T-helper 2 cell treated with Interferon-gamma antibody and Interleukin-4, amounts not matched to agents 100 ng/mL and 5 ng/mL, for 36 hours (primary cell): Measurements from ENCODE around the gene USH2A. TPM values are rescaled to one million over a fixed set of nuclear protein-coding genes. Genes with fewer than 3 reads are reported as not detected.

ENCODE experiments used
- intact Hi-C: fragments of 100-400 bp; cut with micrococcal nuclease; formaldehyde crosslinking; loops from one replicate; pipeline ENCODE4 v1.15.1; 2023
- total RNA-seq: library from RNA; stranded (reverse); gene quantifications from 2 replicates; pipeline ENCODE4 v1.2.3, GENCODE V29; 2022

Gene USH2A
- total RNA-seq, 1 donor from 2014 or later, result not detected

- intact Hi-C loops, result no loop called here
Measured at GRCh38 chr1:215963621-215964020, 459.6 kb downstream of the USH2A start.

- intact Hi-C loops, result no loop called here
Measured at GRCh38 chr1:215963040-215963439, 460.2 kb downstream of the USH2A start.

GRCh38 chr1:215958841-215959240 is 464.4 kb downstream of the USH2A start:
- intact Hi-C loops, result no loop called here

GRCh38 chr1:215957663-215958062 is 465.6 kb downstream of the USH2A start:
- intact Hi-C loops, result no loop called here

GRCh38 chr1:215932558-215932957 is 490.7 kb downstream of the USH2A start:
- intact Hi-C loops, result no loop called here

- intact Hi-C loops, result no loop called here
Measured at GRCh38 chr1:215926670-215927069, 496.6 kb downstream of the USH2A start.

- intact Hi-C loops, result no loop called here
Measured at GRCh38 chr1:215923129-215923824, 500.0 kb downstream of the USH2A start.

- intact Hi-C loops, result no loop called here
Measured at GRCh38 chr1:215911406-215911968, 511.8 kb downstream of the USH2A start.

- intact Hi-C loops, result no loop called here
Measured at GRCh38 chr1:215905493-215906115, 517.6 kb downstream of the USH2A start.

- intact Hi-C loops, result no loop called here
Measured at GRCh38 chr1:215900684-215901083, 522.6 kb downstream of the USH2A start.

- intact Hi-C loops, result no loop called here
Measured at GRCh38 chr1:215899901-215900300, 523.3 kb downstream of the USH2A start.

- intact Hi-C loops, result no loop called here
Measured at GRCh38 chr1:215895893-215896292, 527.4 kb downstream of the USH2A start.

GRCh38 chr1:215895276-215895675 is 528.0 kb downstream of the USH2A start:
- intact Hi-C loops, result no loop called here

GRCh38 chr1:215894617-215895016 is 528.6 kb downstream of the USH2A start:
- intact Hi-C loops, result no loop called here

- intact Hi-C loops, result no loop called here
Measured at GRCh38 chr1:215891266-215892057, 531.8 kb downstream of the USH2A start.

- intact Hi-C loops, result no loop called here
Measured at GRCh38 chr1:215890438-215890837, 532.8 kb downstream of the USH2A start.

GRCh38 chr1:215889871-215890270 is 533.4 kb downstream of the USH2A start:
- intact Hi-C loops, result no loop called here

GRCh38 chr1:215888159-215888558 is 535.1 kb downstream of the USH2A start:
- intact Hi-C loops, result no loop called here

- intact Hi-C loops, result no loop called here
Measured at GRCh38 chr1:215887627-215888026, 535.6 kb downstream of the USH2A start.

- intact Hi-C loops, result no loop called here
Measured at GRCh38 chr1:215883004-215883403, 540.2 kb downstream of the USH2A start.

GRCh38 chr1:215878843-215879242 is 544.4 kb downstream of the USH2A start:
- intact Hi-C loops, result no loop called here

- intact Hi-C loops, result no loop called here
Measured at GRCh38 chr1:215878128-215878527, 545.1 kb downstream of the USH2A start.
